Superior temporal gyrus (tissue), 1 donor: ENCODE data around the gene TRPV6.

Experiments used
- DNase-seq: peaks from one replicate; pipeline ENCODE4 v3.0.0-alpha.2; 2016; ENCODE audit errors: extremely low spot score

Gene TRPV6

GRCh38 chr7:142868986-142869415 lies 16.5 kb downstream of the TRPV6 start:
- DNase-seq: no peak

GRCh38 chr7:142868188-142868985 lies 17.2 kb downstream of the TRPV6 start:
- DNase-seq: no peak

GRCh38 chr7:142867398-142868187 lies 18.0 kb downstream of the TRPV6 start:
- DNase-seq: no peak

GRCh38 chr7:142867097-142867378 lies 18.5 kb downstream of the TRPV6 start:
- no peak for DNase-seq

GRCh38 chr7:142866361-142867096 lies 19.0 kb downstream of the TRPV6 start:
- DNase-seq: peak; percentile 42

- no peak for DNase-seq
Measured at GRCh38 chr7:142865766-142866165, 19.8 kb downstream of the TRPV6 start.

- DNase-seq: peak; percentile 63
Measured at GRCh38 chr7:142864980-142865747, 20.4 kb downstream of the TRPV6 start.

- no peak for DNase-seq
Measured at GRCh38 chr7:142863891-142864685, 21.5 kb downstream of the TRPV6 start.

GRCh38 chr7:142862786-142863400 lies 22.7 kb downstream of the TRPV6 start:
- DNase-seq: no peak

- DNase-seq: no peak
Measured at GRCh38 chr7:142862351-142862750, 23.2 kb downstream of the TRPV6 start.

- no peak for DNase-seq
Measured at GRCh38 chr7:142860968-142861367, 24.6 kb downstream of the TRPV6 start.

GRCh38 chr7:142859829-142860228 lies 25.7 kb downstream of the TRPV6 start:
- DNase-seq: peak; percentile 33

- no peak for DNase-seq
Measured at GRCh38 chr7:142859411-142859810, 26.1 kb downstream of the TRPV6 start.

GRCh38 chr7:142857625-142858024 lies 27.9 kb downstream of the TRPV6 start:
- no peak for DNase-seq

- DNase-seq: peak; percentile 56
Measured at GRCh38 chr7:142856565-142857245, 28.8 kb downstream of the TRPV6 start.

- DNase-seq: no peak
Measured at GRCh38 chr7:142855756-142856564, 29.6 kb downstream of the TRPV6 start.

- no peak for DNase-seq
Measured at GRCh38 chr7:142855114-142855743, 30.3 kb downstream of the TRPV6 start.

GRCh38 chr7:142854372-142855113 lies 31.0 kb downstream of the TRPV6 start, which contains the start of gene EPHB6:
Gene EPHB6 (plus strand): TSS chr7:142855076. CDS start chr7:142863228, 8,152 bp downstream.
- peak; percentile 33 for DNase-seq
